Activated T-cell treated with anti-CD3 and anti-CD28 coated beads, Interleukin-2, amount 50 U/mL, for 1 hour (primary cell): Measurements from ENCODE around the gene CAMK2A.
"Not testable (repeated sequence)": the region's sequence is repeated elsewhere in the genome, so short reads cannot be mapped to it uniquely, and the experiment has no call there.

ENCODE experiments used
- DNase-seq: peaks from one replicate; pipeline ENCODE4 v3.0.0-alpha.2; 2020

Gene CAMK2A

GRCh38 chr5:150249744-150250143 lies 39.8 kb downstream of the CAMK2A start:
- no peak for DNase-seq

- DNase-seq, result no peak
Measured at GRCh38 chr5:150248946-150249345, 40.6 kb downstream of the CAMK2A start.

DNA sequence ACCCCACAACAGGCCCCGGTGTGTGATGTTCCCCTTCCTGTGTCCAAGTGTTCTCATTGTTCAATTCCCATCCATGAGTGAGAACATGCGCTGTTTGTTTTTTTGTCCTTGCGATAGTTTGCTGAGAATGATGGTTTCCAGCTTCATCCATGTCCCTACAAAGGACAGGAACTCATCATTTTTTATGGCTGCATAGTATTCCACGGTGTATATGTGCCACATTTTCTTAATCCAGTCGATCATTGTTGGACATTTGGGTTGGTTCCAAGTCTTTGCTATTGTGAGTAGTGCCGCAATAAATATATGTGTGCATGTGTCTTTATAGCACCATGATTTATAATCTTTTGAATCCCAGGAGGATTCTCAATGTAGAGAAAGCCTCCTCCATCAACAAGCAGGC lies 41.1 kb downstream of the CAMK2A start:
- DNase-seq, result not testable (repeated sequence)

GRCh38 chr5:150247726-150248125 lies 41.8 kb downstream of the CAMK2A start:
- no peak for DNase-seq

DNA sequence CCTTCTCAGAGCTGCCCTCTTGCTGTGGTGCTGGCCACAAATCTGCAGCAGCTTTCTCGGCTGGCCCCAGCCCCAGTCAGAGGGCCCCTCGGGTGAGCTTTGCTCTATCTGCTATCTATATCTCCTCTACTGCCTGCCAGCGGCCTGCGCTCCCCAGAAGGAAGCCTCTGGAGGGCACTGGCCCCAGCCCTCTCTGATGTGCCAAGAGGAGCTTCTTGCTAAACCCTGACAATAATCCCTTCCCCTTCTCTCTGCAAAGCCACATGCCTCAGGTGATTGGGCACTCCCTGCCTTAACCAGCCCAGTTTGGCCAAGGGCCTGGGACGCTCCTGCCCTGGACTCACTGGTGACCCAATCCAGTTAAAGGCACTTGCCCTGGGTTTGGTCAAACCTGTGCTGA lies 42.7 kb downstream of the CAMK2A start:
- DNase-seq, result no peak

DNA sequence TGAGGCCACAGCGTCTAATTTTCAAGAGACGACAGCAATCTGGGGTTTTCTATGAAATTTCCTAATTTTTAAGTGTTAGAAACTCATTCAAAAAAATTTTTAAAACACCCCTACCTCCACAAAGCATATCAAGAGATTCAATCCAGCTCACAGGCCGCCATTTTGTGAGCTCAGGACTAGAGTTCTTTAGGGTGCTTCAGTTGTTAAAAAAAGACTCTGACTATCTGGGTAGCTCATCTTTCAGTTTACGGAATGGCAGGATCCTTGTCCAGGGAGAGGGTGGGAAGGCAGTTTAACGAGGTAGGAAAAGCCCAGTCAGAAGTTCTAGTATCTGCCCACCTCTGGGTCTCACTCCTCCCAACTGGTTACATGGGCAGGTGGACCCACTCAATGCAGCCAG lies 43.1 kb downstream of the CAMK2A start:
- DNase-seq, result no peak

GRCh38 chr5:150245808-150246207 lies 43.8 kb downstream of the CAMK2A start:
- DNase-seq, result no peak

- no peak for DNase-seq
Measured at GRCh38 chr5:150245111-150245789, 44.3 kb downstream of the CAMK2A start.

DNA sequence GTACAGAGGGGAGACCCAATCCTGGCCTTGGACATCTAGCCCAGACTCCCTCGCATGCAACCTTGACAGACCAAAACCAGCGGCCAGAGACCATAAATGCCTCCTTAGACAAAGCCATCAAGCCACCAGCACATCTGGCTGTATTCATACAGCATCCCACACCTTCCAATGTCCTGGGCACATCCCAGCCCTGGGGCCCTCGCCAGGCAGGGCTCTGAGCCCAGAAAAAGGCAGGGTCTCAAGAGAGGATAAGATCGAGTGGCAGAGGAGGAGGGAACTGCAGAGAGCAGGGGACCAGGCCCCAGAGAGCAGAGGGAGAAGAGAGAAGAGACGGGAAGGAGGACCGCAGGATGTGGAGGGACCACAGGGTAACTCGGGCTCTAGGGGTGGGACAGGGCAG lies 45.4 kb downstream of the CAMK2A start:
- no peak for DNase-seq

- no peak for DNase-seq
Measured at GRCh38 chr5:150243590-150243989, 46.0 kb downstream of the CAMK2A start.

- no peak for DNase-seq
Measured at GRCh38 chr5:150242251-150242894, 47.2 kb downstream of the CAMK2A start.

DNA sequence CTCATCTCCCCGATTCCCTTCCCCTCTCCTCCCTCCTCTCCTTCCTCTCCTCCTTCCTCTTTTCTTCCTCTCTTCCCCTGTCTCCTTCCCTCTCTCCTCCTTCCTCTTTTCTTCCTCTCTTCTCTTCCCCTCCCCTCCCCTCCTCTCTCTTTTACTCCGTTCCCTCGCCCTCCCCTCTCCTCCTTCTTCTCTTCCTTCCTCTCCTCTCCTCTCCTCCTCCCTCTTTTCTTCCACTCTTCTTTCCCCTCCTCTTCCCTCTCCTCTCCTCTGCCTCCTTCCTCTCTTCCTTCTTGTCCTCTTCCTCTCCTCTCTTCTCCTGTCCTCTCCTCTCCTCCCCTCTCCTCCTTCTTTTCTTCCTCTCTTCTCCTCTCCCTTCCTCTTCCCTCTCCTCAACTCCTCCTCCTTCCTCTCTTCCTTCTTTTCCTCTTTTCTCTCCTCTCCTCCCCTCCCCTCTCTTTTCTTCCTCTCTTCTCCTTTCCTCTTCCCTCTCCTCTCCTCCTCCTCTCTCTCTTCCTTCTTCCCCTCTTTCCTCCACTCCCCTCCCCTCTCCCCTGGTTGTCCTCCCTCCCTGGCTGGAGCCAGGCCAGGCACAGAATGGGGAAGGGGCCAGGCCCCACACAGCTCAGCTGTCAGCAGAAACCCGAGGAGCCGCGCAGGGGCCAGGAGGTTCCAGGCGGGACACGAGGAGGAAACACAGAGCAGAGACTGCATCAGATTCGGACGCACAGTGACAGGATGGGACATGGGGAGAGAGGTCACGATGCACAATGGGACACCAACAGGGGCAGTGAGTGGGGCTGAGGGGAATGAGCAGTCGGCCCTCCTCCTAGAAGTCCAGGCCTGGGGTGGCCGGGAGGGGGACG lies 48.0 kb downstream of the CAMK2A start:
- no peak for DNase-seq

GRCh38 chr5:150239794-150240122 lies 49.8 kb downstream of the CAMK2A start:
- DNase-seq, result no peak

DNA sequence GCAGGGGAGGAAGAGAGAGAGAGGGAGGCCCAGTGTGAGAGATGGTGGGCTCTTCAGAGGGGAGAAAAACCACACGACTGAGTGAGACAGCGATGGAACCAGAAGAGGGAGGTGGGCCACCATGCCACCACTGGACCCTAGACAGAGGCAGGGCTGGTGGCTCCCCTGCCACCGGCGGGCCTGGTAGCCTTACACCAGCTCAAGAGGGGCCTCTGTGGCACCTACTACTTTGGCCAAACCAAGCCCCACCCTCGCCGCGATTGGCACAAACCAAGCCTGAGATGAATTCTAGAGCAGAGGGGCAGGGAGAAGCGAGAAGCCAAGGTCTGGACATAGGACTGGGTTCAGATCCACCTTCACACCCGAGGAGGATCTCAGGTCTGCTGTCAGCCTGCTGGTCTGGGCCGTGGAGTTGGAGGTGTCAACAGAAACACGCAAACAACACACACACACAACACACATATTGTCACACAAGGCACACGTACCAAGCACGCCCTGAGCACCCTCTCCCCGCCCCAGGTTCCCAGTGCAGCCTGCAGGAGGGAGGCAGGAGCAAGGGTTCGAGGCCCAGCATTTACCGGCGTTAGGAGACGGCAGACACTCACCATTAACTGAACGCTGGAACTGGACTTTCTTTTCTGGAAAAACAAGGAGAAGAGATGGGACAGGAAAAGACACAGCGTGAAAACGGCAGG lies 50.3 kb downstream of the CAMK2A start:
- no peak for DNase-seq

GRCh38 chr5:150238646-150239045 lies 50.9 kb downstream of the CAMK2A start:
- DNase-seq, result no peak

- DNase-seq, result no peak
Measured at GRCh38 chr5:150236981-150237754, 52.4 kb downstream of the CAMK2A start.

GRCh38 chr5:150236313-150236712 lies 53.3 kb downstream of the CAMK2A start:
- DNase-seq, result no peak

DNA sequence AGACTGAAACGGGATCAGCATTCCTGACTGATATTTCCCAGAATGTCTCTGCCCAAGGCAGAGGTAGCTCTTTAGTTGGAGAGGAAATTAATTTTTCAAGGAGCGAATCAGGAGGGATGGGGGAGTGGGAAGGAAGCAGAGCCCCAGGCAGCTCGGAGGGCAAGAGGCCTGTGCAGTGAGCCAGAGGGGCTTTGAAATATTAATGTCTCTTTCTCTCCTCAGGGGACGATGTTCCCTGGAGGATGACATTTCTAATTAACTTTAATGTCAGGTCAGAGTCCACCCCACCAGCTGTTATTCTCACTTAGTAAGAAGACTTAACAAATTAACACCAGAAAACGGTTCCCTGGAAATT lies 54.1 kb downstream of the CAMK2A start:
- DNase-seq, result no peak

- DNase-seq, result no peak
Measured at GRCh38 chr5:150234576-150235499, 54.7 kb downstream of the CAMK2A start.

DNA sequence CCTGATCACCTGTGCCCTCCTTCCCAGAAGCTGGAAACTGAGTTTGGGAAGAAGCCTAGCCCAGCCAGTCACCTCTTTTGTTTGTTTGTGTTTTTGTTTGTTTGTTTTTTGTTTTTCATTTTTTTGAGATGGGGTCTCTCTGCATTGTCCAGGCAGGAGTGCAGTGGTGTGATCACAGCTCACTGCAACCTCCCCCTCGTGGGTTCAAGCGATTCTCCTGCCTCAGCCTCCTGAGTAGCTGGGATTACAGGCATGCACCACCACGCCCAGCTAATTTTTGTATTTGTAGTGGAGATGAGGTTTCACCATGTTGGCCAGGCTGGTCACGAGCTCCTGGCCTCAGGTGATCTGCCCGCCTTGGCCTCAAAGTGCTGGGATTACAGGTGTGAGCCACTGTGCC lies 55.9 kb downstream of the CAMK2A start:
- not testable (repeated sequence) for DNase-seq

DNA sequence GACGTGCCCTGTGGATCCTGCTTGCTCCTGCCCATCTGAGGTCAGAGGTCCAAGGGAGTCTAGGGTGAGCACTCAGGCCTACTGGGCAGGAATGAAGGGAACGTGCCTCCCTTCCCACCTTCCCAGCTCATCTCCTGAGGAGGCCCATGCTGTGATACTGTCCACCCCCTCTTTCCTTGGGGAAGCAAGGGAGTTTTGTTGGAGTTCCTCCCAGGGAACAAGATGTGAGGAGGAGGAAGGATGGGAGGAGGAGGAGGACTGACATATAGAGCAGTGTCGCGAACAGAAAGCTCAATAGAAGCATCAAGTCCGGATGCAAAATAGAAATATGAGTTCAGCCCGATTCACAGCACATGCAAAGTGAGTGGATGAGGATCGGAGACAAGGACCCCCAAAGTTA lies 58.7 kb downstream of the CAMK2A start:
- no peak for DNase-seq

DNA sequence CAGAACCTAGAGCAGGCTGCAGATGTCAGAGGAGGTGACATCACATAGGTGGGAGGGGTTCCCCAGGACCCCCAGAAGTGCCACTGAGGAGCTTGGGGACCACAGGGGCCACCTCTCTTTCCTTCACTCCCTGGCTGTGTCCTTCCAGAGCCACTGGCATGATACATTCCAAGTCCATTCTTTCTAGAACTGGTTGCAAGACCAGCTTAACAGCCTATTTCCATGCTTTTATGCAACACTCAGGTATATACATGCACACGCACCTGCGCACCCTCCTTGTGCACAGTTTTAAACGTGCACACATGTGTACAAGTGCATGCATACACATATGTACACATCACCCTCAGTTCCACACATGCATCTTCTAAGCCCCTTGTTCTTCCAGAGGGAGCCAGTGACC lies 60.0 kb downstream of the CAMK2A start:
- no peak for DNase-seq
